ENCODE measurements around the gene PLPP2.
"Not testable (repeated sequence)": the region's sequence is repeated elsewhere in the genome, so short reads cannot be mapped to it uniquely, and the experiment has no call there.

The PLPP2 gene

GRCh38 chr19:262125-262524 is 29.1 kb downstream of the PLPP2 start:
- DNase-seq: no peak

- DNase-seq: not testable (repeated sequence)
Measured at GRCh38 chr19:256804-257203, 34.4 kb downstream of the PLPP2 start.

GRCh38 chr19:252421-253186 is 38.6 kb downstream of the PLPP2 start:
- DNase-seq: not testable (repeated sequence)

- DNase-seq: peak in 1 of 2 experiments; percentile 26
Measured at GRCh38 chr19:246551-246950, 44.7 kb downstream of the PLPP2 start.

GRCh38 chr19:245900-246299 is 45.3 kb downstream of the PLPP2 start:
- DNase-seq: peak; percentile 20 to 25

GRCh38 chr19:245457-245856 is 45.7 kb downstream of the PLPP2 start:
- no peak for DNase-seq

All from activated T-cell treated with anti-CD3 and anti-CD28 coated beads, Interleukin-2, amount 50 U/mL, for 48 hours (primary cell).